Ishikawa (cell line): Measurements from ENCODE around the gene MAFB.

Experiments used
- CREB1 ChIP-seq: IDR thresholded peaks from 2 replicates; pipeline ENCODE4 v1.6.1; 2012; ENCODE audit warnings: low read depth
- EGR1 ChIP-seq: IDR thresholded peaks from 2 replicates; pipeline ENCODE4 v1.6.1; 2012
- FOXM1 ChIP-seq: IDR thresholded peaks from 2 replicates; pipeline ENCODE4 v1.6.1; 2012; ENCODE audit warnings: low read depth, borderline replicate concordance
- RAD21 ChIP-seq: IDR thresholded peaks from 2 replicates; pipeline ENCODE4 v1.6.1; 2012; ENCODE audit warnings: low read depth
- REST ChIP-seq: IDR thresholded peaks from 2 replicates; pipeline ENCODE4 v1.6.1; 2012; ENCODE audit warnings: low read depth, mild to moderate bottlenecking
- TAF1 ChIP-seq: IDR thresholded peaks from 2 replicates; pipeline ENCODE4 v1.6.1; 2012; ENCODE audit warnings: low read depth, mild to moderate bottlenecking
- TCF12 ChIP-seq: IDR thresholded peaks from 2 replicates; pipeline ENCODE4 v1.6.1; 2012; ENCODE audit warnings: low read depth
- TEAD4 ChIP-seq: IDR thresholded peaks from 2 replicates; pipeline ENCODE4 v1.6.1; 2012
- YY1 ChIP-seq: IDR thresholded peaks from 2 replicates; pipeline ENCODE4 v1.6.1; 2012; ENCODE audit warnings: low read depth
- ZBTB7A ChIP-seq: IDR thresholded peaks from 2 replicates; pipeline ENCODE4 v1.6.1; 2012; ENCODE audit warnings: low read depth
- TF ChIP-seq, protein P1 (sequence below): IDR thresholded peaks from 2 replicates; pipeline ENCODE4 v1.6.1; 2012
- TF ChIP-seq, protein P2 (sequence below): IDR thresholded peaks from 2 replicates; pipeline ENCODE4 v1.6.1; 2012

- TF ChIP-seq, protein P1, sequence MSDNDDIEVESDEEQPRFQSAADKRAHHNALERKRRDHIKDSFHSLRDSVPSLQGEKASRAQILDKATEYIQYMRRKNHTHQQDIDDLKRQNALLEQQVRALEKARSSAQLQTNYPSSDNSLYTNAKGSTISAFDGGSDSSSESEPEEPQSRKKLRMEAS, result no peak
- TF ChIP-seq EGR1, result no peak
- no peak for TF ChIP-seq YY1
- TF ChIP-seq TCF12, result no peak
- TF ChIP-seq, protein P2, sequence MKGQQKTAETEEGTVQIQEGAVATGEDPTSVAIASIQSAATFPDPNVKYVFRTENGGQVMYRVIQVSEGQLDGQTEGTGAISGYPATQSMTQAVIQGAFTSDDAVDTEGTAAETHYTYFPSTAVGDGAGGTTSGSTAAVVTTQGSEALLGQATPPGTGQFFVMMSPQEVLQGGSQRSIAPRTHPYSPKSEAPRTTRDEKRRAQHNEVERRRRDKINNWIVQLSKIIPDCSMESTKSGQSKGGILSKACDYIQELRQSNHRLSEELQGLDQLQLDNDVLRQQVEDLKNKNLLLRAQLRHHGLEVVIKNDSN, result no peak
- no peak for TF ChIP-seq REST
- no peak for TF ChIP-seq CREB1
- TF ChIP-seq RAD21, result no peak
- TF ChIP-seq ZBTB7A, result no peak
- no peak for TF ChIP-seq FOXM1
- TF ChIP-seq TEAD4, result no peak
- TF ChIP-seq TAF1, result no peak
Measured at GRCh38 chr20:40635971-40636370, 53.1 kb downstream of the MAFB start.
